ENCODE results near the gene SPATA2.
A peak's percentile ranks its signal among the peaks of the same experiment; 100 is the strongest.
"Not testable (repeated sequence)": the region's sequence is repeated elsewhere in the genome, so short reads cannot be mapped to it uniquely, and the experiment has no call there.

SPATA2 gene

DNA sequence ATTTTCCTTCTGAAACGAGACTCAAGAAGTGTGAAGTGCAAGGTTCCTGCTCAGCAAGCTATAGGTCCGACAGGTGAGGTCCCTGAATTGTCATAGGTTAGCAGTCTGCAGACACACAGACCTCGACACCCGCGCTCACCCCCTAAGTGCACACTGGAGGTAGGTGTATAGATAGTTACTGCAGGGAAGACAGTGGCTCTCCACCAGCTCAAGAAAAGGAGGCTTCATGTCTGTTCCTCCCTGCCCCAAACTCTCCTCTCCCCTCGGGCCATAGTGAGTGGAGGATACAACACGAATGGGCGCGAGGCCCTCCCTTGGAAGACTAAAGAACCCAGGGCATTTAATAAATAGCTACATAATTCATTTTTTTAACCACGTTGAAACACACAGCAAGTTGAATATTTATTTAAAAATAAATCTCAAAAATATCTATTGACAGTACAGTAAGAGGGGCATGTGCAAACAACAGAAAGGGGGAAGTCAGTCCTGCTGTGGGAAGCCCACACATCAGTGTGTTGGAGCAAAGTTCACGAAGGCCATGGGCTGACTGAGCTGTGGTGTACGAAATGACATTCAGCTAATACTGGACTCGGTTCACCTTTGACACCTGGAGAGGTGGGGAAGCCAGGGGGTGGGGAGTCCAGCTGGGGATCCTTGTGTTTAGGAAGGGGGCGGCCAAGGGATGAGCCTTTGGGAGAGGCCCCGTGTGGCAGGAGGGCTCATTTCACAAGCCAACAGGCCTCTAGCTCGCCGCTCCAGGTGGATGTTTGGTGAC is 10.7 kb downstream of the SPATA2 start:
- DNase-seq: no peak

DNA sequence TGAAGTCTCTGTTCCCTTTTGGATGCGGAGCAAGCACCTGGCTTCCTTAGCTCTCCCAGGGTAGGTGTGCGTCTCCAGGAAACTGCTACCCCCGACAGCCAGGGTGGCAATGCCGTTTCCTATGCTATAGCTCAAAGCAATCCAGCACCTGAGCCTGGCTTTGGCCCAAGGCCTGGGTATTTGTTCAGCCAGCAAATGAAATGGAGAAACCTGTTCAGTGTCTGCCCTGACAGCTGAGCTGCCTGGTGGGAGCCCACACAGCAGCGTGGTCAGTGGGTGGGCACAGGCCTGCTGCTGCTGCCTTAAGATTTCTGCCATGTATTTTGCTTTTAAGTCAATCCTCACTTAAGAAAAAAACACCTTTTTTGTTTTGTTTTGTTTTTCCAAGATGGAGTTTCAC is 13.7 kb downstream of the SPATA2 start:
- no peak for DNase-seq

DNA sequence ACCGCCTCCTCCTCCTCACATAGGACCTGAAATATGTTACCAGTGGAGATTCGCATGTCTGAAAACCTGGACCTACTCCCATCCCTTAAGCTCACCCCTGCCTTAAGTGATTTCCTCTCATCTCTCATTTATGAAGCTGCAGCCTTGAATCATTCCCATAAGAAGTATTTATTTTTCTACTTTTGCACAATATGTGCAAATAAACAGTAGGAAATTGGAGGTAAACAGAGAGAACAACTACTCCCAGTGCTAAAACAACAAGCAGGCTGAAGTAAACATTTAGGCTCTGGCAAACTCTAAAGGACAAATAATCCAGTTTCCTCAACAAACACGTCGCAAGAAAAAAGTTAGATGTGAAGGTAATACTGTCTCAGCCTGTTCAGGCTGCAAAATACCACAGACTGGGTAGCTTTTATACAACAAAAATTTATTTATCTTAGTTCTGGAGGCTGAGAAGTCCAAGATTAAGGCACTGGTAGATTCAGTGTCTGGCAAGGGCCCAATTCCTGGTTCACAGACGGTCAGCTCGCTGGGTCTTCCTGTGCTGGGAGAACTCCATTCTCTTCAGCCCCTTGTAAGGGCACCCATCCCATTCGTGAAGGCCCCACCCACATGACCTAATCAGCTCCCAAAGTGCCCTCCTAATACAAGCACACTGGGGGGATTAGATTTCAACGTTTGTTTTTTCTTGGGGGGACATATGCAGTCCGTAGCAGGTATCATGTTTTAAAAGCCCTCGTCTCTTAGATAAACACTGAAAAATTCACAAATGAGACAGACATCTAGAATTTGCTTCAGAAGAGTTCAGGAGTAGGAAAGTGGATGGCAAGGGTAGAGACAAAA is 15.6 kb downstream of the SPATA2 start:
- DNase-seq: no peak

DNA sequence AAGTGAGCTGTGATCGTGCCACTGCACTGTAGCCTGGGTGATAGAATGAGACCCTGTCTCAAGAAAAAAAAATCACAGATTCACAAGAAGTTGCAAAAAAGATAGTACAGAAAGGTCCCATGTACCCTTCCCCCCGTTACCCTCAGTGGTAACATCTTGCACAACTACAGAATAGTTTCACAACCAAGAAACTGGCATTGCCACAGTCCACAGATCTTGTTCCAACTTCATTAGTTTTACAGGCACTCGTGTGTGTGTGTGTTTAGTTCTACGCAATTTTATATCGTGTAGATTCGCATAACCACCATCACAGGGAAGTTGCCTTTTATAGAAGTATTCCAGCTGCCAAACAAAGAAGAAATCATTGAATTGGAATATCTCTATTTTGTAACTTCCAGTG is 19.1 kb downstream of the SPATA2 start:
- DNase-seq: no peak

DNA sequence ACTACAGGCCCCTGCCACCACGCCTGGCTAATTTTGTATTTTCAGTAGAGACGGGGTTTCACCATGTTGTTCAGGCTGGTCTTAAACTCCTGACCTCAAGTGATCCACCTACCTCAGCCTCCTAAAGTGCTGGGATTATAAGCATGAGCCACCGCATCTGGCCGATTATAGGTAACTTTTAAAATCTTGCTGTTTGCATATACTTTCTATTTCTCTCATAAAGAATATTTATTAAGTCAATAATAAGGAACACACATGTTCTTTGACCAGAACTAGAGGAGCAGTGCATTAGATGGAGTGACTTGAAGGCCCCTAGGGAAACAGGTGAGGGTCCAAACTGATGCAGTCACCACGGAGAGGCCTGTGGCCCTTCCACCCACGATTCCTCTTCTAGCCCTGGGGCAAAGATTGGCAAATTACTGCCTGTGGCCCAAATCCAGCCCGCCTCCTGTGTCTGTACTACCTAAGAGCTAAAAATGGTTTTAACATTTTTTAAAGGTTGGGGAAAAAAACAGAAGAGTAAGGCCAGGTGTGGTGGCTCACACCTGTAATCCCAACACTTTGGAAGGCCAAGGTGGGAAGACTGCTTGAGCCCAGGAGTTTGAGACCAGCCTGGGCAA is 19.7 kb downstream of the SPATA2 start:
- not testable (repeated sequence) for DNase-seq

DNA sequence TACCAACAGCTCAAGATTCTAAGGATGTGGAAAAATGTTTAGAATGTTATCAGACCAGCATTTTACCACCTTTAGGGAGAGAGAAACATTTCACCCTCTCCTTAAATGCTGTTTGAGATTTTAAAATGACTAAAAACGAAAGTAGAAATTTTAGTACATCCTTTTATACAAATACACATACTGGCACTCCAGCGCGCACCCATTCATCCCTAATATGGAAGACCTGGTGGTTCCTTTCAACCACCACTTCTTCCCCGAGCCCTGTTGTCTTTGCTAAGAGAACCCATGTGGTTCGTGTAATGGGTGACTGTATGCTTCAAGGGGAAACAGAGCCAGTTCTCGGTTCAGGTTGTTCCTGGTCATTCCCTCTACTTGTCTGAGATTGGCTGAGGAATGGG is 21.3 kb downstream of the SPATA2 start:
- DNase-seq: peak in 1 of 5 experiments; percentile 74

DNA sequence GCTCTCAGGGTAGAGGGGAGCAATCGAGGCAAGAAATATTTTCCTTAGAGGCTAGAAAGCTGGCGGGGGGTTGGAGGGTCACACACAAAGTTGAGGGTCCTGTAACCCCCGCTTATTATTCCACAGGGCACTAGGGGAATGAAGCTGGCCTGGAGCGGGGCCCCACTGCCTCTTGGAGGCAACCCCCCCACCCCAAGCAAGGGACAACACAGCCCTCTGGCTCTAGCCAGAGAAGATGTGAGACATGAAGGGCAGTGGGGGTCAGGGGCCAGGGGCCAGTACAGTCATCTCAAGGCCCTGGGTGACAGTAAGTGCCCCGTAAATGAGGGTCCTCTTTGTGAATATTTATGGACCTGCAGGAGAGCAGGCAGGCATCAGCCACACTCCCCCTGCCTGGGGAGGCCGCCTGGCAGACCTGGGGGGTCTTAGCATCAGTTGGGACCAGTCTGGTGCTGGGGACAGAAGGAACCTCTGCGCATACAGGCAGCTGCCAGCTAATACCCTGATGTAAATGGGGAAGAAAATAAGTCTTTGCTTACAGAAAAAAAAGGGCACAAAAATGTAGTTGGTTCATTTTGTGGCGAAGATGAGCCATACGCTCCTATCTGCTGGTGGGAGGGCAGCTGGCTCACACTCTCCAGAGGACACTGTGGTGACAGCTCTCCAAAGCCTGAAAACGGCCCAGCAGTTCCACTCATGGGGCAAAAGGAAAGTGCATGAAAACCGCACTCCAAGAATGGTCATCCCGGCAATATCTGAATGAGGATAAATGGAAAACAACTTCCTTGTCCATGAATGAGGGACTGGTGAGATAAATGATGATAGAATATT is 21.9 kb downstream of the SPATA2 start:
- DNase-seq: peak in 2 of 5 experiments; percentile 34 to 42

DNA sequence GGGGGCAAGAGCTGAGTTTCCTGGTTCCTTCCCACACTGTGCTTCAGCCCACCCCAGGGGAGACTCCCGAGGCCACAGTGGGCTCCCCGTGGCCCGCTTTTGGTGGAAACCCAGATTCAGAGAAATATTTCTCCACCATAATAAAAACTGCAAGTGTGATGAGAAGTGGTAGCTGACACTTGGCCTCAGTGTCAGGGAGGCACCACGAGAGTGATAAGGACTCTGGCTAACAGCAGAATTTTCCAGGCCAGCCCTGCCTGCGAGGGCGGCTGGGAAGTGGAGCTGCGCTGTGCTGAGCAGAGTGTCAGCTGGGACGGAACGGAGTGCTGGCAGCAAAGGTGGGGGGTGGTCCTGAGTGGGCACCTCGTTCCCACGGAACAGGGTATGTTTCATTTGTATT is 22.5 kb downstream of the SPATA2 start:
- DNase-seq: no peak

DNA sequence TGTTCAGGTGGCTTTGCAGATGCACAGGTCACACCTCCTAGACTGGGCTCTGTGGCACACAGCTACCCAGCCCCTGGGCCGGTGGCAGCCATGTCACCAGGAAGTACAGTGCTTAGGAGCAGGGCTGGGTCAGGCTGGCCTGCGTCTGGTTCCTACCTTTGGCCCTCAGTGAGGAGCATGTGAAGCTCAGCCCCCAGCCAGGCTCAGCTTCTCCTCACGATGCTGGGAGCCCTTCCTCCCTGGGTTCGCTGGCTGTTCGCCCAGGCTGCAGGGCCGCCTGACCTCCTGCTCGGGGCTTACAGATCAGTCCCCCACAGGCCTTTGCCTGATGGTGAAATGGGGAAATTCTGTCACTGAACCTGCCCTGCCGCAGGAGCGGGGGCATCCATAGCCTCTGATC is 23.1 kb downstream of the SPATA2 start:
- DNase-seq: no peak

DNA sequence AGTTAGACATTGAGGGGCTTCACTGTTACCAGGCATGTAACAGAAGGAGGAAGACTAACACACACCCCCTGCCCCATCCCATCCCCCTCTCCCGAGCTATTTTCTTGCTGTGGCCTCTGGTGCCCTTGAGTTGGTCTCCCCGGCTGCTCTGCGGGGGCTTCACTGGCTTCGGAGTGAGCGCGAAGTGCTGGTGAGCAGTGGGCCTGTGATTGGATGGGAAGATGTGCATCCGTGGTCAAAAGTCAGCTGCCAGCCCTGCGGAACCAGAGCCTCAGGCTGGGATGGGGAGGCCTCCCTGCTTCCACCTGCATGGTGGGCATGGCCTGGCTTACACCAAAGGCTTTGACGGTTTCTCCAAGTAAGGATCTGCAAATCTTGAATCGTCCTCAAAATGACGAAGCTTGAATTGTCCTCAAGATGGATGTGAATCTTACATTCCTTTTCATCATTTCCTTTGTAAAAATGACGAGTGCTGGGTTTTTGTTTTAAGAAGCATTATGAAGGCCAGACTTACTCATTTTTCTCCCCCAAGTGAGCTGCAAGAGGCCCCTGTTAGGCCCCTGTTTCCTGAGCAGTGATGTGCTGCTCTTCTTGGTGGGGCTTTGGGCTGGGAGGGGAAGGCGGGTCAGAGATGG is 23.7 kb downstream of the SPATA2 start:
- DNase-seq: no peak

DNA sequence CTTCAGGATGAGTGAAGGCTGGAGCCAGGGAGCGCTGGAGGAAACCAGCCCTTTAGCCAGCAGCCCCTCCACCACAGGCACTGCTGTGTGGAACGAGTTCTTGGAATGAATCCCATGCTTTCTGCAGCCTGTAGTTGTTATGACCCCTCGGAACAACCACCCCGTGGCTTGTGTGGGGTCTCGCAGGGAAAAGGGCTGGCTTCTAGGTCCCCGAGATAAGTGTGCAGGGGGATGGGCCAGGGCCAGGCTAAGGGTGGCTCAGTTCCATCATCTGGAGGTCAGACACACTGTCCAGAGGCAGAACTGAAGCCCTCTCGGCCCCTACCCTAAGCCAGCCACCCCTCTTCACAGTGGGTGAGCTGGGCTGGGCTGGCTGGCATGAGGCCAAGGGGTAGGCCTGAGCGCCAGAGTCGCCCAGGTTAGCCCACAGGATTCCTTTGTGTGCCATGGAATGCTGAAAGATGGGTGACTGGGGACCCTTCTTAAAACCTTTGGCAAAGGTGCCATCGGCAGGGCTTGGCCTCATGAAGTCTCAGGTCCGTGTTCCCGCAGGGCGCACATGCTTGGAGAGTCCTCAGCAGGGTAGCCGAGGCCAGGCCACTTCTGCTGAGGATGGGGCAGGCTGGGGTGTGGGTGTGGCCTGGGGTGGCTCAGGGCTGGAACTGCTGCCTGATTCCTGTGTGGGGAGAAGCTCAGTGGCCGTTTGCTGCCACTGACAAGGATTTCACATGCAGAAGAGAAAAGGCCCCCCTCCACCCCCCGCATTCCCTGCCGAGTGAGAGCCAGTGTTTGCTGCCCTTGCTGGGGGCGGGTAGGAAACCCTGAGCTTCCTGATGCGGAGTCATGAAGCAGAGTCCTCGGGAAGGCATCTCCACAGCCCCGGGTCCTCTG is 24.6 kb downstream of the SPATA2 start:
- DNase-seq: no peak

DNA sequence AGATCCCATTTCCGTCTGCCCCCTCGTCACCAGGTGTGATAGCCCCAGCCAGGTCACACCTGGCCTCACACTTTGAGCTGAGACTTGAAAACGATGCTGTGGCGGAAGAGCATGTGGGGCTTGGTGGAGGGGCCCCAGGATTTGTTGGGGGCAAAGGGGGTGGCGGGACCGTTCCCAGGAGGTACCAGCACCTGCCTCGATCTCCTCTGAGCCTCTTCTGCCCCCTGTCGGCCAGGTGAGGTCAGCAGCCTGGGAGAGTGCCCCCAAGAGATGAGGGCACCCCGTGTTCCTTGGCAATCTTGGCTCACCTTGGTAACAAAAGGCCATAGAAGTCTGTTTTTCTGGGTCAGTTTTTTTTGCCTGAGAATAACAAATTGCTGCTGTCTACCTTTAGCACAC is 25.4 kb downstream of the SPATA2 start:
- DNase-seq: no peak

DNA sequence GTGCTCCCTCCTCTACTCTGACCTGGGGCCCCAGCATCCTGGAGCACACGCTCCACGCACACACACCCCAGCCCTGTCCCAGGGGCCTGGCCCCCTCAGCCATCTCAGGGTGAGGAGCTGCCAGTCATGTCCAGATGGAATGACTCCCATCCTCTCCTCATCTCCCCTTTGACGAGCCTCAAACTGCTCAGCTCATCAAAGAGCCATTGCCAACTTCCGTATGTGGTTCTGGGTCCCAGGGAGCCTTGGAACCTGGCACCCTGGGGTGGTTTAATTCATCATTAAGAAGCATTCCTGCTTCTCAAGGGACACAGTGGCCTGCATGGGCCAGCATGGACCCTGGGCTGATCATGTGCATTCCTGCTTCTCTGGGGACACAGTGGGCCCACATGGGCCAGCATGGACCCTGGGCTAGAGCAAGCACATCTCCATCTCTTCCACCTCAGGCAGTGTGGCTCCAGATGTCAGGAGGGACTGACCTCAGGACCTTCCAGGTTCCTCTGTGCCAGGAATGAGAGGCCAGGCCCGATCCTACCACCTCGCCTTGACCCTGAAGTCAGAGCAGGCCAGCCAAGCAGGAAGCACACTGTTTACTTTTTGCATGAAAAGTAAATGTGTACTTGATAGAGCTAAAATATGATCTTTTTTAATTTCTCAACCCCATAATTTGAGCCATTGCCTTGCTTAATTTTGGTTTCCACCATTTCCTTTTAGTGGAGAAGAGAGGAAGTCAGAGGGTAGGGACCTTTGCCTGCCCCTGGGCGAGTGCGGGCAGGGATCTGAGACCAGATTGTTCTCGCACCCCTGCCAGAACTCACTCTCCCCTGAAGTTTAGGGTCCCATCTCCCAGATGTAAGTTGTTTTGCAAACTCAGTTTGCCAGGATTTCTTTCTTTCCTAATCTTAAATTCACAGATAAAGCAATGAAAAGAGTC is 26.1 kb downstream of the SPATA2 start:
- no peak for DNase-seq

DNA sequence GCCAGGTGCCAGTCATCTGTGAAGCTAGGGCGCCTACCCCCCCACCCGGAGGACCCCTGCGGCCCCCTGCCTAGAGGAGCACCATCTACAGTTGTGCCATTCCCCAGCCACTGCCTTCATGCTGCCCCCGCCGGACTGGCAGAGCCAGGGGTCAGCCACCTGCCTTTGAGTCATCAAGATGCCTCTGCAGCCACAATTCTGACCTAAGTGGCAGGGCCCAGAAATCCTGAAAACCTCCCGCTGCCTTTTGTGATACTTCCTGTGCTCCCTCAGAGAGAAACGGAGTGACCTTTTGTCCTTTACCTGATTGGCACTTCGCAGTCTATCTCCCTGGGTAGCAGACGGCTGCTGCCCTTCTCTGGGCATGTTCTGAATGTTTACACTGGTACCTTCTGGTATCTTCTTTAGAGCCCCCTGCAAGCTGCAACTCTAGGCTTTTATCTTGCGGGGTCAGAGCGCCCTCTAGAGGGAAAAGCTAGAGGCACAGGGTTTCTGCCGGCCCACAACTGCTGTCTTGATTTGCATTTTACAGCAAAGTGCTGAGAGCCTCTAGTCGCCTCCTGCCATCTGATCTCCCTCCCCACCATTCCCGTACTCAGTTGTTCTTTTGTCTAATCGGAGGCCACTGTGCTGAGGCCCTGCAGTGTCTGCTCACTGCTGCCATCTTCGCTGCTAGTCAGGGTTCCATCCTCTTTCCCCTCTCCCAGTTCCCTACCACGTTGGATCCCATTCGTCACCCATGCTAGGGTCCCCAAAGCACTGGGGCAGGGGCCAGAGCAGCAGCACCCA is 26.9 kb downstream of the SPATA2 start:
- peak in 4 of 5 experiments; percentile 18 to 56 (median 38) for DNase-seq

DNA sequence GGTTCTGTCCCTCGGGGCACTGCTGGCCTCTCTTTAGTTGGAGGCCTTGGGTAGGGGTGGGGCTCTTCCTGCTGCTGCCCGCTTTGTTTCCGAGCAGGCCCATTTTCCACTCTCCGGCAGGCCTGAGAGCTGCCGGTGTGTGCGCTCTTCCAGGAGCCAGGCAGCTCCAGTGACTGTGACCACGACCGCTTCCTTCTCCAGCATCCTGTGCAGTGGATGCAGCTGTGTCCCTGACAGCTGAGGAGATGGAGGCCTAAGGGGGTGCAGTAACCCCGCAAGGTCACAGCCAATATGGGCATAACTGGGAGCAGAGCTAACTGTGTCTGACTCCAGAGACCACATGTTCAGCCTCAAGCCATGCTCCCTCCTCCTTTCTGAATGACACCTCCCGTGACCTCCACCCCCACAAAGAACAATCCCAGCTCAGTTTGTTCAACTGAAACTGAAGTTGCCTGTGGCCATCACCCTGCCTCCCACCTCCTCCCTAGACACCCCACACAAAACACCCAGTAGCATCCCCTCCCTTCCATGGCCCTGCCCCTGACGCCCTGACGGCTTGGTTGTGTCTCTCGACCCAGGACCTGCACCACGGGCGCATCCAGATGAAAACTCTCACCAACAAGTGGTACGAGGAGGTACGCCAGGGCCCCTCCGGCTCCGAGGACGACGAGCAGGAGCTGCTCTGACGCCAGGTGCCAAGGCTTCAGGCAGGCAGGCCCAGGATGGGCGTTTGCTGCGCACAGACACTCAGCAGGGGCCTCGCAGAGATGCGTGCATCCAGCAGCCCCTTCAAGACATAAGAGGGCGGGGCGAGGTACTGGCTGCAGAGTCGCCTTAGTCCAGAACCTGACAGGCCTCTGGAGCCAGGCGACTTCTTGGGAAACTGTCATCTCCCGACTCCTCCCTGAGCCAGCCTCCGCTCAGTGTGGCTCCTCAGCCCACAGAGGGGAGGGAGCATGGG is 27.8 kb downstream of the SPATA2 start:
- DNase-seq: no peak

DNA sequence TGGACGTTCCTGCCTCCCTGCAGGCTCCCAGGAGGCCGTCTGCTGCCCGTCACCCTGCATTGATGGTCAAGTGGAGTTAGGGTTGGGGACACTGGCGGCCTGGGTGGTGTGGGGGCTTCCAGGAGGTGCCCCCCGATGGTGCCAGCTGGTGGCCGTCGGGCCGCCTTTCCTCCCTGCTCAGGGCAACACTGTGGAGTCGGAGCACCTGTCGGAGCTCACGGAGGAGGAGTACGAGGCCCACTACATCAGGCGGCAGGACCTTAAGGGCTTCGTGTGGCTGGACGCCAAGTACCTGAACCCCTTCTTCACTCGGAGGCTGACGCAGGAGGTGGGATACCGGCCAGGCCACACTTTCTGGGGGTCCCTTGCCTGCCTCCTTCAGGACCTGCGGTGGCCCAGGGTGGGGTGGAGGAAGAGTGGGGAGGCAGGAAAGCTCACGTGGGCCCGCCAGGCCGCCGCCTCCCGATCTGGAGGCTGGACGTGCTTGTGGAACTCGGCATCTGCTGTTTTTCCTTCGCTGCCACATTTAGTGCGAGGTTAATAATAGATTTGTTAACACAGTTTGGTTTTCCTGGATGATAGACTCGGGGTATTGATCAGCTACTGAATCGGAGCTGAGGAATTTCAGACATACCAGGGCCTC is 28.6 kb downstream of the SPATA2 start:
- no peak for DNase-seq
